ENCODE data around the gene RGPD6. TPM values are rescaled to one million over a fixed set of nuclear protein-coding genes. Genes with fewer than 3 reads are reported as not detected.
"Not testable (repeated sequence)": the region's sequence is repeated elsewhere in the genome, so short reads cannot be mapped to it uniquely, and the experiment has no call there.

Gene RGPD6
- polyA plus RNA-seq, 1 of the 3 experiments (the other 2 are of a cell fraction): 2.0 TPM

GRCh38 chr2:110605057-110605456 is 28.0 kb upstream of the RGPD6 start:
- H3K4me1 ChIP-seq (ENCODE audit: control insufficient read depth in 1 of 2, insufficient read depth in 2 of 2, low read depth in 1 of 2, low read length in 1 of 2); H3K4me2 ChIP-seq; POLR2A ChIA-PET; H3K9me3 ChIP-seq; H3K27me3 ChIP-seq (ENCODE audit: insufficient read depth); H3K79me2 ChIP-seq (ENCODE audit: insufficient read depth); H4K20me1 ChIP-seq (ENCODE audit: insufficient read depth); H3K9me2 ChIP-seq; H3K4me3 ChIP-seq (ENCODE audit: low read depth in 2 of 2, low read length in 1 of 2); H2AFZ ChIP-seq (ENCODE audit: low read depth); H3K27ac ChIP-seq (ENCODE audit: low read depth in 2 of 2, low read length in 1 of 2); H3F3A ChIP-seq (replicated peaks; ENCODE audit: insufficient read depth); H3K36me3 ChIP-seq (replicated peaks in 1 of 2; ENCODE audit: control insufficient read depth in 1 of 2, insufficient read depth in 2 of 2, low read length in 1 of 2); CTCF ChIA-PET; DNase-seq; H3K9ac ChIP-seq: not testable (repeated sequence)
- 51% methylated on average over 4 of the region's 12 CpGs for WGBS (ENCODE audit: low lambda C conversion rate)

DNA sequence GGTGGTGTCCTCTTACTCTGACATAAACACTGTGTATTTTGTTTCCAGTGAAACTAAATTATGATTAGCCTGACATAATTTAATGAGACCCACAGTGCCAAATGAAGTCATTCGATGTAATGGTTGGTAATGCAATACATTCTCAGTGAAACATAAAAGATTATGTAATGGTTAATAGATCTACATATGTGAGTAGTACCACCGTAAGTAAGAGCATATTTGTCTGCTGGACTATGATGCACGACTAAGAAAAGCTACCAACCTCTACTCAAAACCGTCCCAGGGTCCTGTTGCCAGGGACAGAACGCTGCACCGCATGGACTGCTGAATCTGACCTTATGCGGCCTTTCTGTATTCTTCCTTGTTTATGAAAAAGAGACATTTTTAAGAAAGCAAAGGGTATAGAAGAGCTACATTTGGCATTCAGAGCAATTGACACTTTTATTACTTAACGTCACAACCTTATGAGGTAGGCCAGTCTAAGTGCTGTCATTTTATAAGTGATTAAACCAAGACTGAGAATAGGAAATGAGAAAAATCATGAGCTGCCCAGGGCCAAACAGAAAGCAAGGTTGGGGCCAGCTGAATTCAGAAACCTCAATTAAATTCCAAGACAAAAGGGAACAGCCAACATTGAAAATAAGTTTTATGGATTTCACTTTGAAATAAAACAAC is 27.0 kb upstream of the RGPD6 start:
- POLR2A ChIA-PET, CTCF ChIA-PET: not testable (repeated sequence)
- 33% methylated on average over 1 of the region's 8 CpGs for WGBS (ENCODE audit: low lambda C conversion rate)

GRCh38 chr2:110602139-110602538 is 25.1 kb upstream of the RGPD6 start:
- POLR2A ChIA-PET; H3K27ac ChIP-seq (ENCODE audit: low read depth in 2 of 2, low read length in 1 of 2); H3K79me2 ChIP-seq (ENCODE audit: insufficient read depth); DNase-seq; H2AFZ ChIP-seq (ENCODE audit: low read depth); H3K9me2 ChIP-seq; H3K36me3 ChIP-seq (replicated peaks in 1 of 2; ENCODE audit: control insufficient read depth in 1 of 2, insufficient read depth in 2 of 2, low read length in 1 of 2); H3K4me1 ChIP-seq (ENCODE audit: control insufficient read depth in 1 of 2, insufficient read depth in 2 of 2, low read depth in 1 of 2, low read length in 1 of 2); H3K4me2 ChIP-seq; H4K20me1 ChIP-seq (ENCODE audit: insufficient read depth); H3K9ac ChIP-seq; H3K4me3 ChIP-seq (ENCODE audit: low read depth in 2 of 2, low read length in 1 of 2); CTCF ChIA-PET; H3K27me3 ChIP-seq (ENCODE audit: insufficient read depth); H3F3A ChIP-seq (replicated peaks; ENCODE audit: insufficient read depth); H3K9me3 ChIP-seq: not testable (repeated sequence)
- WGBS (ENCODE audit: low lambda C conversion rate): no CpG with 5 or more reads among the region's 9 CpGs

More for the DNA sequence above, 27.0 kb upstream of the RGPD6 start:
- not testable (repeated sequence) for H3K9me2 ChIP-seq; H3K9me3 ChIP-seq; H3K27ac ChIP-seq (ENCODE audit: low read depth in 2 of 2, low read length in 1 of 2); H3K4me3 ChIP-seq (ENCODE audit: low read depth in 2 of 2, low read length in 1 of 2); H3K36me3 ChIP-seq (replicated peaks in 1 of 2; ENCODE audit: control insufficient read depth in 1 of 2, insufficient read depth in 2 of 2, low read length in 1 of 2); DNase-seq; H3K79me2 ChIP-seq (ENCODE audit: insufficient read depth); H4K20me1 ChIP-seq (ENCODE audit: insufficient read depth); H3K4me1 ChIP-seq (ENCODE audit: control insufficient read depth in 1 of 2, insufficient read depth in 2 of 2, low read depth in 1 of 2, low read length in 1 of 2); H3F3A ChIP-seq (replicated peaks; ENCODE audit: insufficient read depth); H3K9ac ChIP-seq; H2AFZ ChIP-seq (ENCODE audit: low read depth); H3K4me2 ChIP-seq; H3K27me3 ChIP-seq (ENCODE audit: insufficient read depth)

DNA sequence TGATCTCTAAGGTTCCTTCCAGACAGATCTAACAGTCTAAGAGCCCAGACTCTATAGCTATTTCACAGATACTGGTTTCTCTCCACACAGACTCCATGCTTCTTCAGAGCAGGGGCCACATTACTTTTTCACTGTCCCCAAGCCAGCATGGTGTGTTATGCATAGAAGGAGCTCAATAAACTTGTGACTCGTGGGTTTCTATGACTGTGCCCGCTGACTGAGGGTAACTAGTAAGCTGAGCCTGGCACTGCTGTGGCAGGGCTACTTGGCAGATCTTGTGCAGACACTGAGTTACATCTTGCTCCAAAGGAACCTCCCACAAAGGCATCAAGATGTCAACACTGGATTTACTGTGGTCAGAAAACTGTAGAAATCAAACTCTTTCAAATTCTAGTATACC is 15.0 kb upstream of the RGPD6 start:
- H3K27me3 ChIP-seq (ENCODE audit: insufficient read depth); H4K20me1 ChIP-seq (ENCODE audit: insufficient read depth); POLR2A ChIA-PET; CTCF ChIA-PET; H3F3A ChIP-seq (replicated peaks; ENCODE audit: insufficient read depth); H3K27ac ChIP-seq (ENCODE audit: low read depth in 2 of 2, low read length in 1 of 2); H3K9ac ChIP-seq; H3K79me2 ChIP-seq (ENCODE audit: insufficient read depth); H3K4me1 ChIP-seq (ENCODE audit: control insufficient read depth in 1 of 2, insufficient read depth in 2 of 2, low read depth in 1 of 2, low read length in 1 of 2); H3K9me3 ChIP-seq; H3K36me3 ChIP-seq (replicated peaks in 1 of 2; ENCODE audit: control insufficient read depth in 1 of 2, insufficient read depth in 2 of 2, low read length in 1 of 2); H3K9me2 ChIP-seq; H3K4me2 ChIP-seq; H3K4me3 ChIP-seq (ENCODE audit: low read depth in 2 of 2, low read length in 1 of 2); H2AFZ ChIP-seq (ENCODE audit: low read depth); DNase-seq: not testable (repeated sequence)
- no CpG with 5 or more reads among the region's 2 CpGs for WGBS (ENCODE audit: low lambda C conversion rate)

- H4K20me1 ChIP-seq (ENCODE audit: insufficient read depth); H3K4me1 ChIP-seq (ENCODE audit: control insufficient read depth in 1 of 2, insufficient read depth in 2 of 2, low read depth in 1 of 2, low read length in 1 of 2); H3K4me3 ChIP-seq (ENCODE audit: low read depth in 2 of 2, low read length in 1 of 2); H3K9ac ChIP-seq; DNase-seq; H2AFZ ChIP-seq (ENCODE audit: low read depth); H3K36me3 ChIP-seq (replicated peaks in 1 of 2; ENCODE audit: control insufficient read depth in 1 of 2, insufficient read depth in 2 of 2, low read length in 1 of 2); CTCF ChIA-PET; H3K9me2 ChIP-seq; H3K27me3 ChIP-seq (ENCODE audit: insufficient read depth); POLR2A ChIA-PET; H3K27ac ChIP-seq (ENCODE audit: low read depth in 2 of 2, low read length in 1 of 2); H3K9me3 ChIP-seq; H3F3A ChIP-seq (replicated peaks; ENCODE audit: insufficient read depth); H3K79me2 ChIP-seq (ENCODE audit: insufficient read depth); H3K4me2 ChIP-seq: not testable (repeated sequence)
- no CpG with 5 or more reads among the region's 15 CpGs for WGBS (ENCODE audit: low lambda C conversion rate)
These were observed 12.8 kb upstream of the RGPD6 start for GRCh38 chr2:110589677-110590330.

GRCh38 chr2:110588520-110588919 is 11.5 kb upstream of the RGPD6 start:
- POLR2A ChIA-PET; DNase-seq; H3K79me2 ChIP-seq (ENCODE audit: insufficient read depth); H3K9me3 ChIP-seq; H3K27ac ChIP-seq (ENCODE audit: low read depth in 2 of 2, low read length in 1 of 2); H3K9ac ChIP-seq; H3K4me2 ChIP-seq; H3F3A ChIP-seq (replicated peaks; ENCODE audit: insufficient read depth); H3K27me3 ChIP-seq (ENCODE audit: insufficient read depth); H4K20me1 ChIP-seq (ENCODE audit: insufficient read depth); H2AFZ ChIP-seq (ENCODE audit: low read depth); CTCF ChIA-PET; H3K4me3 ChIP-seq (ENCODE audit: low read depth in 2 of 2, low read length in 1 of 2); H3K36me3 ChIP-seq (replicated peaks in 1 of 2; ENCODE audit: control insufficient read depth in 1 of 2, insufficient read depth in 2 of 2, low read length in 1 of 2); H3K4me1 ChIP-seq (ENCODE audit: control insufficient read depth in 1 of 2, insufficient read depth in 2 of 2, low read depth in 1 of 2, low read length in 1 of 2); H3K9me2 ChIP-seq: not testable (repeated sequence)
- no CpG with 5 or more reads among the region's 1 CpG for WGBS (ENCODE audit: low lambda C conversion rate)
